Calu3 (cell line): ENCODE data around the gene PAX7. TPM values are rescaled to one million over a fixed set of nuclear protein-coding genes. Genes with fewer than 3 reads are reported as not detected.

Experiments
- BruUV-seq: library from RNA; stranded (reverse); fragments of 400-500 nt; replicated peaks from 2 replicates; lab custom pipeline; 2021; lab: Mats Ljungman, UMichigan
- CTCF ChIA-PET: fragments of 300-600 bp; sonication (Branson Sonifier 250); formaldehyde crosslinking; loops from one replicate; lab custom pipeline; 2022; ENCODE audit warnings: antibody characterized with exemption; lab: Charles Lee
- DNase-seq: peaks from one replicate; pipeline ENCODE4 v3.0.0; 2022
- H3K27ac Mint-ChIP-seq: one replicate; pipeline ENCODE4 v1.8.0; 2022; ENCODE audit warnings: mixed read lengths; ENCODE audit not compliant: unreplicated experiment
- H3K27me3 Mint-ChIP-seq: one replicate; pipeline ENCODE4 v1.8.0; 2022; ENCODE audit warnings: mixed read lengths; ENCODE audit not compliant: unreplicated experiment
- H3K36me3 Mint-ChIP-seq: one replicate; pipeline ENCODE4 v1.8.0; 2022; ENCODE audit warnings: mild to moderate bottlenecking, moderate library complexity, mixed read lengths; ENCODE audit not compliant: insufficient read depth, unreplicated experiment
- H3K4me1 Mint-ChIP-seq: one replicate; pipeline ENCODE4 v1.8.0; 2022; ENCODE audit warnings: mild to moderate bottlenecking, low read depth, mixed read lengths; ENCODE audit not compliant: unreplicated experiment
- H3K4me3 Mint-ChIP-seq: one replicate; pipeline ENCODE4 v1.8.0; 2022; ENCODE audit warnings: mild to moderate bottlenecking, low read depth, moderate library complexity, mixed read lengths; ENCODE audit not compliant: unreplicated experiment
- H3K9me3 Mint-ChIP-seq: one replicate; pipeline ENCODE4 v1.8.0; 2022; ENCODE audit warnings: low read depth, mixed read lengths; ENCODE audit not compliant: unreplicated experiment
- intact Hi-C: fragments of 100-400 bp; cut with micrococcal nuclease; formaldehyde crosslinking; loops from one replicate; pipeline ENCODE4 v1.10.0; 2022; ENCODE audit not compliant: unreplicated experiment
- total RNA-seq: library from RNA; stranded (reverse); gene quantifications from 2 replicates; pipeline ENCODE4 v1.2.3, GENCODE V29; 2022
- TF ChIP-seq, protein P1 (sequence below): fragments of 200-600 bp; IDR thresholded peaks from one replicate; pipeline ENCODE4 v1.8.0; 2022; ENCODE audit warnings: antibody characterized with exemption; ENCODE audit not compliant: unreplicated experiment

PAX7 gene
- total RNA-seq, 1 experiment from 2014 or later, result not detected

- peaks cover 10% of the 10 kb centered on the region for H3K4me1 Mint-ChIP-seq
- no peak for DNase-seq
- CTCF ChIA-PET, result interaction anchor here (0.6 kb wide), 1 partner anchor 544 kb away, joined by 7 read pairs; no protein-coding TSS in a partner anchor
- no peaks in the 10 kb centered on the region for H3K9me3 Mint-ChIP-seq
- BruUV-seq, result no TSS peak
- H3K36me3 Mint-ChIP-seq, result no peaks in the 10 kb centered on the region
- peaks cover 13% of the 10 kb centered on the region for H3K27me3 Mint-ChIP-seq
- no peak overlapping the region for H3K27ac Mint-ChIP-seq
- intact Hi-C loops, result no loop called here
- TF ChIP-seq, protein P1, sequence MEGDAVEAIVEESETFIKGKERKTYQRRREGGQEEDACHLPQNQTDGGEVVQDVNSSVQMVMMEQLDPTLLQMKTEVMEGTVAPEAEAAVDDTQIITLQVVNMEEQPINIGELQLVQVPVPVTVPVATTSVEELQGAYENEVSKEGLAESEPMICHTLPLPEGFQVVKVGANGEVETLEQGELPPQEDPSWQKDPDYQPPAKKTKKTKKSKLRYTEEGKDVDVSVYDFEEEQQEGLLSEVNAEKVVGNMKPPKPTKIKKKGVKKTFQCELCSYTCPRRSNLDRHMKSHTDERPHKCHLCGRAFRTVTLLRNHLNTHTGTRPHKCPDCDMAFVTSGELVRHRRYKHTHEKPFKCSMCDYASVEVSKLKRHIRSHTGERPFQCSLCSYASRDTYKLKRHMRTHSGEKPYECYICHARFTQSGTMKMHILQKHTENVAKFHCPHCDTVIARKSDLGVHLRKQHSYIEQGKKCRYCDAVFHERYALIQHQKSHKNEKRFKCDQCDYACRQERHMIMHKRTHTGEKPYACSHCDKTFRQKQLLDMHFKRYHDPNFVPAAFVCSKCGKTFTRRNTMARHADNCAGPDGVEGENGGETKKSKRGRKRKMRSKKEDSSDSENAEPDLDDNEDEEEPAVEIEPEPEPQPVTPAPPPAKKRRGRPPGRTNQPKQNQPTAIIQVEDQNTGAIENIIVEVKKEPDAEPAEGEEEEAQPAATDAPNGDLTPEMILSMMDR, result no peak
- H3K4me3 Mint-ChIP-seq, result no peak overlapping the region
Measured at GRCh38 chr1:18614069-18614735, 16.4 kb upstream of the PAX7 start.

GRCh38 chr1:18618546-18619466 is 11.8 kb upstream of the PAX7 start:
- CTCF ChIA-PET, result interaction anchor here (0.6 to 1.0 kb wide), 3 partner anchors 21 to 54 kb away, joined by 3 to 5 read pairs (median 4); no protein-coding TSS in a partner anchor
- Mint-ChIP-seq H3K36me3 (no peaks in the 10 kb centered on the region), H3K27ac (peak overlapping the region; percentile 46), H3K9me3 (no peaks in the 10 kb centered on the region), H3K4me3 (no peak overlapping the region), H3K4me1 (peaks cover 16% of the 10 kb centered on the region), H3K27me3 (peaks cover 7% of the 10 kb centered on the region)
- intact Hi-C loops, result loop anchor here (5.0 kb wide), 1 partner anchor 48 kb away; no protein-coding TSS in a partner anchor
- TF ChIP-seq, protein P1, result no peak
- no TSS peak for BruUV-seq
- peak; percentile 44 for DNase-seq

DNA sequence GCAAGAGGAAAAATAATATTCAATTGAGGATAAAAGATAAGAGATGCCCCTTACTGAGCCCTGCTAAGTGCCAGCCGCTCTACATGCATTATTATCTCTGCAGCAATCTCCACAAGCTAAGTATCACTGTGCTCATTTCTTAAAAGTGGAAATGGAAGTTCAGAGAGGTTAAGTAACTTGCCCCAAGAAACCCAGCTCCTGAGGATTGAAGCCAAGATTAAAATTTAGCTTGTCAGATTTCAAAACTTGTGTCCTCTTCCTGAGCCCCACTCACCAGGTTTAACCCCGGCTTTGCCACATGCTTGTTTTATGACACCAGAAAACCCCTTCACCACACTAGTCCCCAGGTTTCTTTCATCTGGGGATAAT is 11.2 kb upstream of the PAX7 start:
- DNase-seq, result no peak
- H3K27me3 Mint-ChIP-seq, result peaks cover 14% of the 10 kb centered on the region
- no peaks in the 10 kb centered on the region for H3K9me3 Mint-ChIP-seq
- intact Hi-C loops, result loop anchor here (5.0 kb wide), 1 partner anchor 48 kb away; no protein-coding TSS in a partner anchor
- H3K4me3 Mint-ChIP-seq, result no peak overlapping the region
- peaks cover 16% of the 10 kb centered on the region for H3K4me1 Mint-ChIP-seq
- no peaks in the 10 kb centered on the region for H3K36me3 Mint-ChIP-seq
- BruUV-seq, result no TSS peak
- CTCF ChIA-PET, result no interaction called here
- TF ChIP-seq, protein P1, result no peak
- H3K27ac Mint-ChIP-seq, result peak overlapping the region; percentile 46

DNA sequence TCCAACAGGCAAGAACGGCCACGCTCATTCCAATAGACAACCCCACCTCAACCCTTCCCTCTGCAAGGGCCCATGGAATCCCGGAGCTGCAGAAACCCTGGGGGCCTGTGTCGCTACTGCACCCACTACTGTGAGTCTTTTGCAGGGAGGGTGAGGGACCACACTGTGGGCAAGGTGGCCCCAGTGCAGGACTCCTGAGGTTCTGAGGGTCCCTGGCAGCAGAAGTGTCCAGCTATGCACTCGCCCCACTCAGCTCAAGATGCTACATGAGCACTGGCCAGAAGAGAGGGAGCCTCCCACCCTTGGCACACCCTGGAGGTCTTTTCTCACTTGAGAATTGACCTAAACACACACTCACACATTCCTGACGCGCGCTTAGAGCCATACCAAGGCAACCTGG is 2.1 kb upstream of the PAX7 start:
- BruUV-seq, result no TSS peak
- DNase-seq, result no peak
- Mint-ChIP-seq H3K27me3 (peaks cover 100% of the 10 kb centered on the region), H3K9me3 (no peaks in the 10 kb centered on the region), H3K36me3 (no peaks in the 10 kb centered on the region), H3K27ac (no peak overlapping the region), H3K4me1 (no peaks in the 10 kb centered on the region), H3K4me3 (no peak overlapping the region)
- intact Hi-C loops, result no loop called here
- TF ChIP-seq, protein P1, result no peak
- CTCF ChIA-PET, result no interaction called here
